CD4-positive, alpha-beta memory T cell (primary cell): Measurements from ENCODE around the gene NCOA5. TPM values are rescaled to one million over a fixed set of nuclear protein-coding genes. Genes with fewer than 3 reads are reported as not detected.

ENCODE experiments used
- CTCF ChIA-PET: fragments of 350-600 bp; sonication (Branson Sonifier 250); formaldehyde crosslinking; loops from one replicate; lab custom pipeline; 2021; ENCODE audit warnings: inconsistent platforms; ENCODE audit not compliant: partially characterized antibody; lab: Charles Lee
- POLR2A ChIA-PET: fragments of 350-600 bp; sonication (Branson Sonifier 250); formaldehyde crosslinking; loops from one replicate; lab custom pipeline; 2021; ENCODE audit not compliant: partially characterized antibody; lab: Charles Lee
- DNase-seq, 5 donors: peaks; one replicate each; pipeline versions ENCODE4 v3.0.0 to v3.0.0-alpha.2; 2020 to 2022; ENCODE audit warnings: mixed read lengths in 1 of 5
- H3K27ac ChIP-seq: one replicate; pipeline ENCODE4 v1.7.0; 2013; ENCODE audit warnings: low read depth, low read length
- H3K27me3 ChIP-seq: 2 replicates; pipeline ENCODE4 v1.7.0; 2013; ENCODE audit warnings: mild to moderate bottlenecking, low read length, moderate library complexity; ENCODE audit not compliant: insufficient read depth
- H3K36me3 ChIP-seq: 2 replicates; pipeline ENCODE4 v1.7.0; 2013; ENCODE audit warnings: mild to moderate bottlenecking, low read length, moderate library complexity; ENCODE audit not compliant: insufficient read depth
- H3K4me1 ChIP-seq: 2 replicates; pipeline ENCODE4 v1.7.0; 2013; ENCODE audit warnings: mild to moderate bottlenecking, low read length, moderate library complexity; ENCODE audit not compliant: insufficient read depth
- H3K4me3 ChIP-seq, 2 donors: one replicate each; pipeline ENCODE4 v1.7.0; 2013; ENCODE audit warnings: low read length in 2 of 2, mild to moderate bottlenecking in 1 of 2
- H3K9me3 ChIP-seq, 2 donors: one replicate each; pipeline ENCODE4 v1.7.0; 2013; ENCODE audit warnings: low read length in 2 of 2, control low read depth in 1 of 2; ENCODE audit not compliant: control insufficient read depth in 1 of 2
- H3K27ac Mint-ChIP-seq, 7 donors: one replicate each; pipeline ENCODE4 v1.8.0; 2020 to 2021; ENCODE audit warnings: mixed read lengths in 7 of 7, mild to moderate bottlenecking in 6 of 7, inconsistent platforms in 3 of 7, moderate library complexity in 3 of 7
- H3K27me3 Mint-ChIP-seq, 2 donors: one replicate each; pipeline ENCODE4 v1.8.0; 2020 to 2021; ENCODE audit warnings: mixed read lengths in 2 of 2
- H3K36me3 Mint-ChIP-seq, 2 donors: one replicate each; pipeline ENCODE4 v1.8.0; 2020 to 2021; ENCODE audit warnings: mixed read lengths in 2 of 2, inconsistent platforms in 1 of 2, mild to moderate bottlenecking in 1 of 2
- H3K4me1 Mint-ChIP-seq, 4 donors: one replicate each; pipeline ENCODE4 v1.8.0; 2020 to 2021; ENCODE audit warnings: mixed read lengths in 4 of 4, mild to moderate bottlenecking in 1 of 4
- H3K4me3 Mint-ChIP-seq, 8 donors: one replicate each; pipeline ENCODE4 v1.8.0; 2020 to 2021; ENCODE audit warnings: mixed read lengths in 8 of 8, mild to moderate bottlenecking in 7 of 8, moderate library complexity in 6 of 8, inconsistent platforms in 3 of 8
- H3K9me3 Mint-ChIP-seq, 8 donors: one replicate each; pipeline ENCODE4 v1.8.0; 2020 to 2021; ENCODE audit warnings: mixed read lengths in 8 of 8, mild to moderate bottlenecking in 5 of 8, inconsistent platforms in 3 of 8, moderate library complexity in 1 of 8
- intact Hi-C: fragments of 100-400 bp; cut with micrococcal nuclease; formaldehyde crosslinking; loops from one replicate; pipeline ENCODE4 v1.15.1; 2023
- polyA plus RNA-seq, 2 donors: library from polyadenylated mRNA; unstranded; fragments of 300-500 nt; fragmentation: Illumina TruSeq; gene quantifications; one replicate each; pipeline ENCODE4 v1.2.3, GENCODE V29; 2021
- total RNA-seq, 2 experiments: library from RNA; stranded (reverse); gene quantifications; one replicate each; pipeline ENCODE4 v1.2.3, GENCODE V29; 2021

The NCOA5 gene
- total and polyA plus RNA-seq, 4 experiments from 2014 or later, result 12.8 to 47.2 (median 38.6) TPM

DNA sequence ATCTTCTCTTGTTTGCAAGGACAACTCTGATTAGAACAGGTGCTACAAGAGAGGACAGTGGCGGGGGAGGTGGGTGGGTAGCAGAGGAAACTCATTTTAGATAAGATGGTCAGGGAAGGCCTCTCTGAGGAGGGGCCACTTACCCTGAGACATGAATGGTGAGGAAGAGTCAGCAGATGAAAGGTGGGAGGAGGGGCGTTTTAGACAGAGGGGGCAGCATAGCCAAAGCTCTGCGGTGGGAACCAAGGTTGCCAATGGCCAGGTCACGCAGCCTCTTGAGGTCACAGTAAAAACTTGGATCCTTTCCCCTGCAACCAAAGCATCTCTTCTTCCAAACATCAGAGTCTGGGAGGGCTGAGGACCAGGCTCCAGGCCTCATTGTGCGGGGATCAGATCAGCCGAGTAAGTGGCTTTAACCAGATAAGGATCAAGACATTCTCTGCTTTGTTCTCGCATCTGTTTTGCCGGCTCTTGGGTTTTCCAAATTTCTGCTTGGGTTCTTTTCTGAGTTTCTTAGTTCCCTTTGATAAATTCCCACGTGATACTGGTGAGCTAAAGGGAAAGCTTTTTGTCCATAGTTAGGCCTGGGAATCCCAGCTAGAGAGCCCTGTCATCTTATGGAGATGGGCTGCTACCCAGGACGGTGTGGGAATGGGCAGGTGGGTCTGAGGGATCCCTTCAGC, 22.8 kb upstream of the NCOA5 start:
- H3K9me3 Mint-ChIP-seq, result peaks cover 0 to 2% (median 0%) of the 10 kb centered on the region in 8 donors
- H3K27ac Mint-ChIP-seq, result no peak overlapping the region
- intact Hi-C loops, result no loop called here
- no peaks in the 10 kb centered on the region for H3K36me3 Mint-ChIP-seq
- ChIA-PET POLR2A (no interaction called here), CTCF (no interaction called here)
- H3K4me3 Mint-ChIP-seq, result no peak overlapping the region
- DNase-seq, result no peak
- no peak overlapping the region for H3K4me3 ChIP-seq
- H3K9me3 ChIP-seq, result no peaks in the 10 kb centered on the region
- H3K4me1 ChIP-seq, result peaks cover 3% of the 10 kb centered on the region
- H3K27me3 ChIP-seq, result peaks cover 6% of the 10 kb centered on the region
- peaks cover 2 to 4% (median 2%) of the 10 kb centered on the region in 4 donors for H3K4me1 Mint-ChIP-seq
- H3K36me3 ChIP-seq, result no peaks in the 10 kb centered on the region
- H3K27me3 Mint-ChIP-seq, result peaks cover 24 to 44% of the 10 kb centered on the region in 2 donors
- no peak overlapping the region for H3K27ac ChIP-seq

DNA sequence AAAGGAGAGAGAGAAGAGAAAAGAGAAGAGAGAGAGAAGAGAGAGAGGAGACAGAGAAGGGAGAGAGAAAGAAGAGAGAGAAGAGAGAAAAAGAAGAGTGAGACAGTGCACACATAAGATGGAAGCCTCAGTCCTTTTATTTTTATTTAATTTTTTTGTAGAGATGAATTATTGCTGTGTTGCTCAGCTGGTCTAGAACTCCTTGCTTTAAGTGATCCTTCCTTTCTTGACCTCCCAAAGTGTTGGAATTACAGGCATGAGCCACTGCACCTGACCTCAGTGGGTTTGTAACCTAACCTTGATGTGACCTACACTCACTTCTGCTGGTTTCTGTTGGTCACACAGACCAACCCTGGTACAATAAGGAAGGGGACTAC, 22.1 kb upstream of the NCOA5 start:
- POLR2A ChIA-PET, result no interaction called here
- Histone ChIP-seq H3K27me3 (peaks cover 6% of the 10 kb centered on the region), H3K4me1 (no peaks in the 10 kb centered on the region), H3K27ac (no peak overlapping the region), H3K36me3 (no peaks in the 10 kb centered on the region), H3K4me3 (no peak overlapping the region), H3K9me3 (no peaks in the 10 kb centered on the region)
- intact Hi-C loops, result no loop called here
- peaks cover 0 to 3% (median 0%) of the 10 kb centered on the region in 4 donors for H3K4me1 Mint-ChIP-seq
- no peak overlapping the region for H3K27ac Mint-ChIP-seq
- DNase-seq, result no peak
- peaks cover 31 to 51% of the 10 kb centered on the region in 2 donors for H3K27me3 Mint-ChIP-seq
- CTCF ChIA-PET, result no interaction called here
- H3K4me3 Mint-ChIP-seq, result no peak overlapping the region
- H3K36me3 Mint-ChIP-seq, result no peaks in the 10 kb centered on the region
- H3K9me3 Mint-ChIP-seq, result peaks cover 0 to 2% (median 0%) of the 10 kb centered on the region in 8 donors

DNA sequence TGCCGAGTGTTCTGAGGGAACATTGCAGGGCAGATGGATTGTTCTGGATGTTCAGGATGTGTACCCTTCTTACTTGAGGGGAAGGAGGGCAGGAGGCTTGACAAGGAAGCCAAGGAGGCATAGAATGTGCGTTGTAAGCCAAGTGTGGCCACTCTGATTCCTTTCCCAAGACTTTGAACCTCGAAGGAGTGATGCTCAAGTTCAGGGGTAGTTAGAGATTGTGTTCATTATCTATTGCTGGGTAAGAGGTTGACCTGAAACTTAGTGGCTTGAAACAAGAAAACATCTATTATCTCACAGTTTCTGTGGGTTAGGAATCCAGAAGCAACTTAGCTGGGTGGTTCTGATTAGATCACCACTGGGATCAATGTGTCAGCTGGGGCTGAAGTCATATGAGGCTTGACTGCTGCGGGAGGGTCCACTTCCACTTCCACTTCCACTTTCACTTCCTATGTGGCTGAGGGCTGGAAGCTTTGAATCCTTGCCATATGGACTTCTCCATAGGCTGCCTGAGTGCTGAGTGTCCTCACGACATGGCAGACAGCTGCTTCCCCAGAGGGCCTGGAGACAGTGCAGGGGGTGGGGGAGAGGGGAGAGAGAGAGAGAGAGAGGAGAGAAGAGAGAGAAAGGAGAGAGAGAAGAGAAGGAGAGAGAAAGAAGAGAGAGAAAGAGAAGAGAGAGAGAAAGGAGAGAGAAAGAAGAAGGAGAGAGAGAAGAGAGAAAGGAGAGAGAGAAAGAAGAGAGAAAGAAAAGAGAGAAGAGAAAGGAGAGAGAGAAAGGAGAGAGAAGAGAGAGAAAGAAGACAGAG, 21.5 kb upstream of the NCOA5 start:
- no peak for DNase-seq
- no peak overlapping the region for H3K27ac ChIP-seq
- CTCF ChIA-PET, result no interaction called here
- no peaks in the 10 kb centered on the region for H3K36me3 ChIP-seq
- H3K9me3 ChIP-seq, result no peaks in the 10 kb centered on the region
- peaks cover 32 to 51% of the 10 kb centered on the region in 2 donors for H3K27me3 Mint-ChIP-seq
- intact Hi-C loops, result no loop called here
- no peak overlapping the region for H3K27ac Mint-ChIP-seq
- no peak overlapping the region for H3K4me3 ChIP-seq
- peaks cover 0 to 2% (median 0%) of the 10 kb centered on the region in 8 donors for H3K9me3 Mint-ChIP-seq
- no peak overlapping the region for H3K4me3 Mint-ChIP-seq
- no peaks in the 10 kb centered on the region for H3K4me1 ChIP-seq
- peaks cover 0 to 3% (median 0%) of the 10 kb centered on the region in 4 donors for H3K4me1 Mint-ChIP-seq
- H3K36me3 Mint-ChIP-seq, result no peaks in the 10 kb centered on the region
- H3K27me3 ChIP-seq, result peaks cover 6% of the 10 kb centered on the region
- POLR2A ChIA-PET, result no interaction called here

DNA sequence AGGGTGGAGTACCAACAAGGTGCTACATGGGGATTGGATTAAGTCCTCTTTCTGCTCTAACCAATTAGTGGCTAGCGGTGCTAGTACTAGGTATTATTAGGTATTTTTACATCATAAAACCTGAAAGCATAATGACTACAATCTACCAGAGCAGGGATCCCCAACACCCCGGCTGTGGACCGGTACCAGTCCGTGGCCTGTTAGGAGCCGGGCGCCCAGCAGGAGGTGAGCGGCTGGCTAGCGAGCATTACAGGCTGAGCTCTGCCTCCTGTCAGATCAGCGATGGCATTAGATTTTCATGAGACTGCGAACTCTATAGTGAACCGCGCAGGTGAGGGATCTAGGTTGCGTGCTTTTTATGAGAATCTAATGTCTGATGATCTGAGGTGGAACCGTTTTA, 19.2 kb upstream of the NCOA5 start:
- intact Hi-C loops, result no loop called here
- no peak overlapping the region for H3K27ac ChIP-seq
- Mint-ChIP-seq H3K36me3 (no peaks in the 10 kb centered on the region), H3K27ac (no peak overlapping the region), H3K4me1 (no peaks in the 10 kb centered on the region), H3K9me3 (peaks cover 0 to 4% (median 1%) of the 10 kb centered on the region in 8 donors), H3K4me3 (no peak overlapping the region), H3K27me3 (peaks cover 27 to 54% of the 10 kb centered on the region in 2 donors)
- no peak overlapping the region for H3K4me3 ChIP-seq
- CTCF ChIA-PET, result no interaction called here
- H3K4me1 ChIP-seq, result no peaks in the 10 kb centered on the region
- POLR2A ChIA-PET, result no interaction called here
- H3K27me3 ChIP-seq, result peaks cover 6% of the 10 kb centered on the region
- no peaks in the 10 kb centered on the region for H3K36me3 ChIP-seq
- no peaks in the 10 kb centered on the region for H3K9me3 ChIP-seq
- DNase-seq, result no peak

DNA sequence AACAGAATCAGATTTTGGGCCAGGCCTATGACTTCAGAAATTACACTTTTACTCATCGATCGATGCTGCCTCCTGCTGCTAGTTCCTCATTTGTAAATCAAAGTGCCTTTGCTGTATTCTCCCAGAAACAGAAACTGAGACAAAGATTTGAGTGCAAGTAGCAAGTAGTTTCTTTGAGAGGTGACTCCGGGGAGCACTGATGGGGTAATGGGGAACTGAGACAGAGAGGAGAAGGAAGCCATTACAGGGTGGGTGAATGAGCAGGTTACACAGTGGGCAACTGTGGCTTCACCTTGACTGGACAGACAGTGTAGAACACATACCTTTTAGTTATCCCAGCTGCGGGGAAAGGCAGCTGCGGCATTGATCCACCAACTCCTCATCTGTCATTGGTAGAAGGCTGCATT, 18.7 kb upstream of the NCOA5 start:
- no peaks in the 10 kb centered on the region for H3K36me3 ChIP-seq
- ChIA-PET CTCF (no interaction called here), POLR2A (no interaction called here)
- H3K27ac ChIP-seq, result no peak overlapping the region
- no peaks in the 10 kb centered on the region for H3K9me3 ChIP-seq
- H3K27ac Mint-ChIP-seq, result no peak overlapping the region
- H3K27me3 Mint-ChIP-seq, result peaks cover 28 to 53% of the 10 kb centered on the region in 2 donors
- no peak overlapping the region for H3K4me3 ChIP-seq
- H3K9me3 Mint-ChIP-seq, result peaks cover 0 to 5% (median 2%) of the 10 kb centered on the region in 8 donors
- no peak for DNase-seq
- H3K27me3 ChIP-seq, result peaks cover 6% of the 10 kb centered on the region
- no peak overlapping the region for H3K4me3 Mint-ChIP-seq
- no peaks in the 10 kb centered on the region for H3K36me3 Mint-ChIP-seq
- no peaks in the 10 kb centered on the region for H3K4me1 Mint-ChIP-seq
- intact Hi-C loops, result no loop called here
- H3K4me1 ChIP-seq, result no peaks in the 10 kb centered on the region

DNA sequence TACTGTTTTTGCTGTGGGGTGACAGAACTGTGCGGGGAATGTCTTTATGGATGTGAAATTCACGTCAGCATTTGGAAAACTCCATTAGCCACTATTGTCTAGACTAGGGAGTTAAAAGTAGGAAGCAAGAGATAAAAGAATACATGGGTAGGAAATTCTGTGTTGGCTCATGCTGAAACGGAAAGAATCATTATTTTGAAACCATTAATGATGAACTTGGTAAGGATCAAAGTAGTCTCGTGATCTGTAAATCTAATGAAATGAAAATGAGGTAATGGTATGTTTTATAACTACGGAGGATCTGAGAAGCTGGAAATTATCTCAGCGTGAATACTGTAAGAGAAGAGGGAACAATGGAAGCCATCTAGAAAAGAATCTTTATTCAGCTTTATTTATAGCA, 17.3 kb upstream of the NCOA5 start:
- Histone ChIP-seq H3K27ac (no peak overlapping the region), H3K27me3 (peaks cover 12% of the 10 kb centered on the region), H3K4me1 (no peaks in the 10 kb centered on the region), H3K4me3 (no peak overlapping the region), H3K36me3 (no peaks in the 10 kb centered on the region), H3K9me3 (no peaks in the 10 kb centered on the region)
- POLR2A ChIA-PET, result no interaction called here
- Mint-ChIP-seq H3K27me3 (peaks cover 35 to 54% of the 10 kb centered on the region in 2 donors), H3K4me3 (no peak overlapping the region), H3K4me1 (no peaks in the 10 kb centered on the region), H3K27ac (no peak overlapping the region), H3K36me3 (peaks cover 0 to 4% of the 10 kb centered on the region in 2 donors), H3K9me3 (peaks cover 0 to 8% (median 4%) of the 10 kb centered on the region in 8 donors)
- no peak for DNase-seq
- intact Hi-C loops, result no loop called here
- CTCF ChIA-PET, result interaction anchor here (1.0 to 1.5 kb wide), 2 partner anchors 92 to 120 kb away, joined by 3 read pairs; no protein-coding TSS in a partner anchor

DNA sequence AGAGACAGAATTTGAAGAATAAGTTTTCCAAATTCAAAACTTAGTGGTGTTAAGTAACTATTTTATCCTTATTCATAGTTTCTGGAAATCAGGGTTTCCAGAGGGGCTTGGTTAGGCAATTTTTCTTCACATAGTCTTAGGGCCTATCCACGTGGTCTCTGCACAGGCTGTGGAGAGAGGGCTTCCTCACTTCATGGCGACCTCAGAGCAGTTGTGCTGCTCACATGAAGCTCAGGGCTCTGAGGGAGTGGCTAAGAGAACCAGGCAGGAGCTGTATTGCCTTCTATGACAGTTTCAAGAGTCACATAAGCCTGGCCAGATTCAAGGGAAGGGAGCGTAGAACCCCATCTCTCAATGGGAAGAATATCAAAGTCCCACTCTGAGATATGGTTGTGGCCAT, 14.5 kb upstream of the NCOA5 start:
- no peak overlapping the region for H3K27ac ChIP-seq
- no peaks in the 10 kb centered on the region for H3K9me3 ChIP-seq
- Mint-ChIP-seq H3K4me3 (no peak overlapping the region), H3K27me3 (peaks cover 40 to 54% of the 10 kb centered on the region in 2 donors), H3K27ac (no peak overlapping the region), H3K9me3 (peaks cover 0 to 8% (median 4%) of the 10 kb centered on the region in 8 donors), H3K4me1 (no peaks in the 10 kb centered on the region), H3K36me3 (peaks cover 0 to 10% of the 10 kb centered on the region in 2 donors)
- H3K36me3 ChIP-seq, result no peaks in the 10 kb centered on the region
- peaks cover 17% of the 10 kb centered on the region for H3K27me3 ChIP-seq
- no peak overlapping the region for H3K4me3 ChIP-seq
- ChIA-PET CTCF (no interaction called here), POLR2A (no interaction called here)
- DNase-seq, result no peak
- intact Hi-C loops, result no loop called here
- H3K4me1 ChIP-seq, result no peaks in the 10 kb centered on the region
